Nephron progenitor cell (in vitro differentiated cells): Measurements from ENCODE around the gene FURIN.

Experiments
- DNase-seq: peaks from one replicate; pipeline ENCODE4 v3.0.0; 2021
- H3K27ac Mint-ChIP-seq: 2 replicates; pipeline ENCODE4 v1.8.0; 2021; ENCODE audit warnings: mild to moderate bottlenecking, moderate library complexity, mixed read lengths
- H3K27me3 Mint-ChIP-seq: 2 replicates; pipeline ENCODE4 v1.8.0; 2021; ENCODE audit warnings: mild to moderate bottlenecking, low read depth, mixed read lengths; ENCODE audit not compliant: poor library complexity
- H3K36me3 Mint-ChIP-seq: 2 replicates; pipeline ENCODE4 v1.8.0; 2021; ENCODE audit warnings: low read depth, mixed read lengths
- H3K4me1 Mint-ChIP-seq: 2 replicates; pipeline ENCODE4 v1.8.0; 2021; ENCODE audit warnings: mixed read lengths
- H3K4me3 Mint-ChIP-seq: 2 replicates; pipeline ENCODE4 v1.8.0; 2021; ENCODE audit warnings: mild to moderate bottlenecking, moderate library complexity, mixed read lengths
- H3K9me3 Mint-ChIP-seq: 2 replicates; pipeline ENCODE4 v1.8.0; 2021; ENCODE audit warnings: mild to moderate bottlenecking, moderate library complexity, mixed read lengths
- CTCF ChIP-seq: fragments of 200-600 bp; sonication (generic); IDR thresholded peaks from 2 replicates; pipeline ENCODE4 v1.5.0; 2021; ENCODE audit warnings: antibody characterized with exemption

The FURIN gene

GRCh38 chr15:90881978-90882721 lies 13.8 kb downstream of the FURIN start:
- Mint-ChIP-seq H3K4me1 (peaks cover 17% of the 10 kb centered on the region), H3K9me3 (no peaks in the 10 kb centered on the region), H3K4me3 (no peak overlapping the region), H3K27me3 (no peaks in the 10 kb centered on the region), H3K36me3 (peaks cover 13% of the 10 kb centered on the region), H3K27ac (no peak overlapping the region)
- no peak for TF ChIP-seq CTCF
- DNase-seq = no peak

- no peaks in the 10 kb centered on the region for H3K27me3 Mint-ChIP-seq
- peaks cover 6% of the 10 kb centered on the region for H3K36me3 Mint-ChIP-seq
- no peak overlapping the region for H3K27ac Mint-ChIP-seq
- no peak for TF ChIP-seq CTCF
- no peak for DNase-seq
- no peak overlapping the region for H3K4me3 Mint-ChIP-seq
- H3K9me3 Mint-ChIP-seq = no peaks in the 10 kb centered on the region
- H3K4me1 Mint-ChIP-seq = peaks cover 24% of the 10 kb centered on the region
These were observed 14.6 kb downstream of the FURIN start for GRCh38 chr15:90882781-90883525.

- peaks cover 6% of the 10 kb centered on the region for H3K36me3 Mint-ChIP-seq
- H3K4me1 Mint-ChIP-seq = peaks cover 29% of the 10 kb centered on the region
- no peak overlapping the region for H3K27ac Mint-ChIP-seq
- H3K9me3 Mint-ChIP-seq = no peaks in the 10 kb centered on the region
- H3K4me3 Mint-ChIP-seq = no peak overlapping the region
- TF ChIP-seq CTCF = no peak
- DNase-seq = no peak
- H3K27me3 Mint-ChIP-seq = no peaks in the 10 kb centered on the region
These were observed 15.2 kb downstream of the FURIN start for GRCh38 chr15:90883526-90883975.

- Mint-ChIP-seq H3K9me3 (no peaks in the 10 kb centered on the region), H3K27me3 (no peaks in the 10 kb centered on the region), H3K36me3 (peaks cover 6% of the 10 kb centered on the region), H3K4me1 (peaks cover 35% of the 10 kb centered on the region), H3K4me3 (peak within 1 kb of the TSS; percentile 58), H3K27ac (no peak within 1 kb of the TSS)
- peak; percentile 58 for DNase-seq
- no peak for TF ChIP-seq CTCF
These were observed 15.8 kb downstream of the FURIN start, which contains the start of gene FES for GRCh38 chr15:90883976-90884718. Gene FES, plus strand, starts transcription at chr15:90884504. Its CDS starts 542 bp downstream, at chr15:90885046.

- no peak for DNase-seq
- peak overlapping the region; percentile 58 for H3K4me3 Mint-ChIP-seq
- TF ChIP-seq CTCF = no peak
- no peaks in the 10 kb centered on the region for H3K36me3 Mint-ChIP-seq
- no peaks in the 10 kb centered on the region for H3K9me3 Mint-ChIP-seq
- peaks cover 40% of the 10 kb centered on the region for H3K4me1 Mint-ChIP-seq
- H3K27me3 Mint-ChIP-seq = no peaks in the 10 kb centered on the region
- H3K27ac Mint-ChIP-seq = no peak overlapping the region
These were observed 16.5 kb downstream of the FURIN start for GRCh38 chr15:90884719-90885431.
